Uterus (tissue), 2 donors: ENCODE data around the gene BDH2.

Experiments
- POLR2A ChIP-seq, 2 donors: fragments of 450-650 bp; IDR thresholded peaks; one replicate each; pipeline ENCODE4 v1.6.1; 2016; ENCODE audit warnings: antibody characterized with exemption in 2 of 2, mild to moderate bottlenecking in 1 of 2, moderate library complexity in 1 of 2
- TF ChIP-seq, protein P1 (sequence below), 4 experiments: fragments of 200-600 bp in 2 of 4; fragments of 450-650 bp in 2 of 4; sonication (generic) in 2 of 4; IDR thresholded peaks; one replicate each; pipeline ENCODE4 v1.5.1; 2016 to 2019; ENCODE audit warnings: antibody characterized with exemption in 4 of 4, mild to moderate bottlenecking in 2 of 4, moderate library complexity in 1 of 4

GRCh38 chr4:103044183-103044582 lies 55.5 kb downstream of the BDH2 start:
- TF ChIP-seq, protein P1, sequence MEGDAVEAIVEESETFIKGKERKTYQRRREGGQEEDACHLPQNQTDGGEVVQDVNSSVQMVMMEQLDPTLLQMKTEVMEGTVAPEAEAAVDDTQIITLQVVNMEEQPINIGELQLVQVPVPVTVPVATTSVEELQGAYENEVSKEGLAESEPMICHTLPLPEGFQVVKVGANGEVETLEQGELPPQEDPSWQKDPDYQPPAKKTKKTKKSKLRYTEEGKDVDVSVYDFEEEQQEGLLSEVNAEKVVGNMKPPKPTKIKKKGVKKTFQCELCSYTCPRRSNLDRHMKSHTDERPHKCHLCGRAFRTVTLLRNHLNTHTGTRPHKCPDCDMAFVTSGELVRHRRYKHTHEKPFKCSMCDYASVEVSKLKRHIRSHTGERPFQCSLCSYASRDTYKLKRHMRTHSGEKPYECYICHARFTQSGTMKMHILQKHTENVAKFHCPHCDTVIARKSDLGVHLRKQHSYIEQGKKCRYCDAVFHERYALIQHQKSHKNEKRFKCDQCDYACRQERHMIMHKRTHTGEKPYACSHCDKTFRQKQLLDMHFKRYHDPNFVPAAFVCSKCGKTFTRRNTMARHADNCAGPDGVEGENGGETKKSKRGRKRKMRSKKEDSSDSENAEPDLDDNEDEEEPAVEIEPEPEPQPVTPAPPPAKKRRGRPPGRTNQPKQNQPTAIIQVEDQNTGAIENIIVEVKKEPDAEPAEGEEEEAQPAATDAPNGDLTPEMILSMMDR (IDR thresholded peaks at IDR 0.05): no peak
- no peak for TF ChIP-seq POLR2A (IDR thresholded peaks at IDR 0.05)
